HG03442 (cell line): ENCODE data around the gene ACOXL.
"Not testable (repeated sequence)": the region's sequence is repeated elsewhere in the genome, so short reads cannot be mapped to it uniquely, and the experiment has no call there.

Experiments used
- ATAC-seq: cut with Tn5 transposase; IDR thresholded peaks from one replicate; pipeline ENCODE4 v1.9.1; 2021; ENCODE audit warnings: mild to moderate bottlenecking, moderate library complexity; ENCODE audit not compliant: unreplicated experiment

ACOXL gene

DNA sequence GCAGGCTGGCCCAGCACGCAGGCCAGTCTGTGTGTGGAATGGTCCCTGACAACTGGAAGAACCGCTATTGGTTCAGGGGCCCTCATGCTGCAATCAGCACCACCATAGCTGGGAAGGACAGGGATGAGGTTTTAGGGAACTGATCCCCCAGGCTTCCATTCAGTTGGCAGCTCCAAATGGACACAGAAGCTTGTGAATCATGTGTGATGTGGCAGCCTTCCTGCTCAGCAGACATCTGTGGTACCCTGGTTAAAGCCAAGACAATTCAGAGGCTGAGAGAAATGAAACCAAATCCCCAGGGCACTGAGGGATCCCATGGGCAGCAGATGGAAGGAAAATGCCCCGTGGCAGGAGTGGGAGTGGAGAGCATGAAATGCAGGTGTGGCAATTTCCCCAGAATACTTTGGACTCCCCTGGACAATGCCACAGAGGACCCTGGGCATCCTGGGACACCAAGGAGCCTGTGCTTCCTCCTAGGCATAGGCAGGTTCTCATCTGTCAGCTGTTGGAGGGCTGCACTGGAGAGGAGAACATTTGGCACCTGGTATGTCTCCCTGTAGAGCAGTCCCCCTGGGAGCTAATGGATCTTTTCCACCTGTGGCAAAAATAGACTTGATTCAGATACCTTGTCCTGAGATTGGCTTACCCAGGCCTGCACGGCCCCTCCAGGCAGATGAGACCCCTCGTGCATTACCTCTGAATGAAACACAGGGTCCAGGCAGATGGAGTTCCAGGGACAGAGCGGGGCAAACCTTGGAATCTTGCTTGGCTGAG lies 226.2 kb downstream of the ACOXL start:
- no peak for ATAC-seq

DNA sequence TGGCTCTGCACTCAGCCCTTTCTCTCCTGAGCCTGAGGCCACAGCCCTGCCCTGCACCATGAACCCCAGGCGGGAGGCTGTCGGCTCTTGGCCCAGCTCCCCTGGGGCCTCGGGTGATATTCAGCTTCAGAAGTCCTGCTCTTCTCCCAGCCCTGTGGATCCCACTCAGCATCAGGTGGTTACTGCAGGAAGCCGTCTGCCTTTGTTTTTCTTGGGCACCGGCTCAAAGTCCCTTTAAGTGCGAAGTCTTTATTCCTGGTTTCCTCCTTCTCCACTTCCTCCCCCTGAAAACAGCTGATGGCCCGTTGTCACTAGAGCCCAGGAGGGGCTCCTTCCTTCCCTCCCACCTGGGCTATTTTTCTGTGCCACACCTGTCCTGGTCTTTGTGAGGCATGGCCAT lies 226.8 kb downstream of the ACOXL start:
- no peak for ATAC-seq

DNA sequence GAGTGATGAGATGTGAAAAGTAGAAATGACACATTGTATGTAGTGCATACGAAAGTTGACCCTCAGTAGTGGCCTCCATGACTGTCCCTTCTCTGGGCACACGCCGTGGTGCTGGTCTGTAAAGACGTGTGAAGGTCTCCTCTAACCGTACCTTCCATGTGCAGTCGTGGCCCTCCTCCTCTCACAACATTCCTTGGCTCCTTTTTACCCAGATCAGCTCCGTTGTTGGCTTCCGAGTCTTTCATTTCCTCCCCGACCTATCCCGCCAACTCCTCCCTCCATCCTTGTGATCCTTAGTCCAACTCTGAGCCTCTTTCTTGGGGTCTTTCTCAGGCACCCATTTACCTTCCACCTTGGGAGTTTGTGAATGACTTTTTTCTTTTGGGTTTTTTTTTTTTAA lies 227.9 kb downstream of the ACOXL start:
- ATAC-seq: no peak

DNA sequence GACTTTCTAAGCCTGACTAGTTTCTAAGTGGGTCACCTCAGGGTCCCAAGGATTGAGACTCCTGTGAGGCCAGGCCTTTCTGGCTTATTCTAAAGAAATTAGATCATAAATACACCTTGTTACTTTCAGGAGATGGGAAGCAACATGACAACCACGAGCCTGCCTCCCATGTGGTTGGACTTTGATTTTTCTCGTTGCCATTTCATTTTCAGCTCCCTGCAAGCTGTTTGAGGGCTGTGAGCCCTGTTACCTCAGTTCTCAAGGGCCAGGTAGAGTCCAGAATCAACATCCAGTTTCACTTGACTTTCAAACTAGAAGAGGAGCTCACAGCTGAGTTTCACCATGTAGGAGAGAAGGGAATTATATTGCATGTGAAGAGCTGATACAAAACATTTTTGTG lies 228.6 kb downstream of the ACOXL start:
- no peak for ATAC-seq

DNA sequence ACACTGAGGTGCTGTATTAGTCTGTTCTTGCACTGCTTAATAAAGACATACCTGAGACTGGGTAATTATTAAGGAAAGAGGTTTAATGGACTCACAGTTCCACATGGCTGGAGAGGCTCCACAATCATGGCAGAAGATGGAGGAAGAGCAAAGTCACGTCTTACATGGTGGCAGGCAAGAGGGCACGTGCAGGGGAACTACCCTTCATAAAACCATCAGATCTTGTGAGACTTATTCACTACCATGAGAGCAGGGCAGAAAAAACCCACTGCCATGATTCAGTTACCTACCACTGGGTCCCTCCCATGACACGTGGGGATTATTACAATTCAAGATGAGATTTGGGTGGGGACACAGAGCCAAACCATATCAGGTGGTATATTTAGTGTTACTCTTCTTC lies 229.3 kb downstream of the ACOXL start:
- not testable (repeated sequence) for ATAC-seq

DNA sequence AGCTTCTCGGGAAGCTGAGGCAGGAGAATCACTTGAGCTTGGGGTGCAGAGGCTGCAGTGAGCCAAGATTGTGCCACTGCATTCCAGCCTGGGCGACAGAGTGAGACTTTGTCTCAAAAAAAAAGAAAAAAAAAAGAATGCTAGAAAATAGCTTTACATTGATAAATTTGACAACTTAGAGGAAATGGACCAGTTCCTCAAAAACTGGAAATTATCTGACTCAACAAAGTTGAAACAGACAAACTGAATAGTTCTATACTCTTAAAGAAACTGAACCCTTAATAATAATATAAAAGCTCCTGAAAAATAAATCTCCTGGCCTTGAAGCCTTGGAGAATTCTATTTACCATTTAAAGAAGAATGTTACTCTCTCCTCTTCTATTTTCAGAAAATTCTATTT lies 237.3 kb downstream of the ACOXL start:
- ATAC-seq: no peak

DNA sequence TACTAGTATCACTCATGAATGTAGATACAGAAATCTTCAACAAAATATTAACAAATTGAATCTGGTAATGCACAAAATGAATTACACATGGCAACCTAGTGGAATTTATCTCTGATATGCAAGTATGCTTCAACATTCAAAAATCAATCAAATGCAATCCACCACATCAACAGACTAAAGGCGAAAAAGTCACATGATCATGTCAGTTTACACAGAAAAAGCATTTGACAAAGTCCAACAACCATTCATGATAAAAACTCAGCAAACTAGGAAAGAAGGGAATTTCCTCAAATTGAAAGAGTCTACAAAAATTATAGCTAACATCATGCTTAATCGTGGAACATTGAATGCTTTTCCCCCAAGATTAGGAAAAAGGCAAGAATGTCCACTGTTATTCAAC lies 237.8 kb downstream of the ACOXL start:
- ATAC-seq: no peak

DNA sequence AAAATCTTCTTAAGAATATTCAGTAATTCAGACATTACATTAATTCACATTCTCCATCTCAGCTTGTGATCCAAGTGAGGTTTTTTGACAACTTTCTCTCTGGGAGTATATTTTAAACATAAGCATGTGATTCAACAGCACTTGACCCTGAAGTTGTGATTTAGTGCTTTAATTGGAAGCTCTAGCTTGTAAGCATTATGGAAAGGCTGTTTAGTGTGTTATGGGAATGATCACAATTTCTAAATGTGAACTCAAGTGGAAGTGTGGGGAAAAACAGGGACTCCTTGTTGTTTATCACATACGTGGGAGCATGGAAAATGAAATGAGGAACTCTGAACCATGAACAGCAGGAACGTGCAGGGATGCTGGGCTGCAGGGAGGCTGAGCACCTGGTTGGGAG lies 239.4 kb downstream of the ACOXL start:
- no peak for ATAC-seq

DNA sequence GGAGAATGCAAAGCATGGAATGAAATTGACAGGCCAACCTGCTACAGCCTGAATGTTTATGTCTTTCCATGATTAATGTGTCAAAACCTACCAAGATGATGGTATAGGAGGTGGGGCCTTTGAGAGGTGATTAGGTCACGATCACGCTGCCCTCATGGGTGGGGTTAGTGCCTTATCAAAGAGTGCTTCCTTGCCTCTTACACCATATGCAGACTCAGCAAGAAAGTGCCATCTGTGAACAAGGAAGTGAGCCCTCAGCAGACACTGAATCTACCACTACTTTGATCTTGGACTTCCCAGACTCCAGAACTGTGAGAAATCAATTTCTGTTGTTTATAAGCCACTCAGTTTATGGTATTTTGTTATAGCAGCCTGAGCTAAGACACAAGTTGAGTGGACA lies 240.9 kb downstream of the ACOXL start:
- ATAC-seq: no peak

DNA sequence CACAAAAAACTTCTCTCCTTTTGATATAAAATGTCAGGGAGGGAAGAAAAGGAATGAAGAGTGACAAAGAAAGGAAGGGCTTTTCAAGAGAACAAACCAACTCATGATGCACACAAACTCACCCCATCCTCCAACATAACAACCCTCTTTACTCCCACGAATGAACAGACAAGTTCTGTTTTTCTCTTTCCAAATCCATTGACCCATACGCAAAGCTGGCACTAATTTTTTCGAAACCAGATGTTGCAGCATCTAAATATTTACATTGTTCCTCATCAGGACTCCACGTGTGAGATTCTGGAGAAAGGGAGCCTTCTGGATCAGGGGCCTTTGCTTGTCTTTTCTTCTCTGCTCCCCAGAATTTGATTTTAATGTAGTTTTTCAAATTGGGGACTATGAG lies 245.0 kb downstream of the ACOXL start:
- ATAC-seq: no peak

DNA sequence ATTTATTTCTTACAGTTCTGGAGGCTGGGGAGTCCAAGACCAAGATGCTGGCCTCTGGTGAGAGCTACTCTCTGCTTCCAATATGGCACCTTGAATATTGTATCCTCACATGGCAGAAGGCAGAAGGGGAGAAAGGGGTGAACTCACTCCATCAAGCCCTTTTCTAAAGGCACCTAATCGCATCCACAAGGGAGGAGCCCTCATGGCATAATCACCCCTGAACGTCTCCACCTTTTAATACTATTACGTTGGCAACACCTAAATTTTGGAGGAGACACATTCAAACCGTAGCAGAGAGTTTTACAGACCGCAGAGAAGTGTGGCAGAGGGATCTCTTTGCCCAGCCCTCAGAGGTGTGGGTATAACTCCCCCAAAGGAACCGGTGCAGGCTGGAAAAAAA lies 245.8 kb downstream of the ACOXL start:
- no peak for ATAC-seq

DNA sequence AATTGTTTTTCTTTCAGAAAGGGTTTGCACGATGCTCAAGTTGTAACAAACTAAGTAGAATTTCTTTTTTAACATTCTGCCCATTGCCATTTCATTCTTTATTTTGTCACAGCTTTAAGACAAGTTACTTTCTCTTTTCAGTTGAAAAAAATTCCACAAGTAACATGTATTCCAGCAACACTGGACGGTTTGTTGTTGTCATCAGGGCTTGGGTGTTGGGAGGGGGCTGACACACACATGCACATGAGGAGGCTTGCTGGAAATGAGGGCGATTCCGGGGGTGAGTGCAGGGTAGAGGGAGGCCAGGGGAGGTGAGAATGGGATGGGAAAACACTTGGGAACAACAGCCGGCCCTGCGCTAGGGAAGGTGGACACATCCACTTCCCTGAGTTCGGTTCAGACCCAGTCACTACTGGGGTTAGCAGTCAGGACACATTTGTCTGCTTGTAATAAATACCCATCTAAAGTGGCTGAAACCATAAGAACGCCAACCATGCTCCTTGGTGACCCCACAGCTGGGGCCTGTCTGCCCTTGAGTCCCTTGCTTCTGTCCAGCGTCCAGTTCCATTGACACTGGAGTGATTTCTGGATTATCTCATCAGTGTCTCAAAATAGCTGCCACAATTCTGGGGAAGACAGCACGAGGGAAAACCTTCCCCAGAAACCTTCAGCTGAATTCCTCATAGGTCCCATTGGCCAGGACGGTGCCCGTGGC lies 246.5 kb downstream of the ACOXL start:
- no peak for ATAC-seq

DNA sequence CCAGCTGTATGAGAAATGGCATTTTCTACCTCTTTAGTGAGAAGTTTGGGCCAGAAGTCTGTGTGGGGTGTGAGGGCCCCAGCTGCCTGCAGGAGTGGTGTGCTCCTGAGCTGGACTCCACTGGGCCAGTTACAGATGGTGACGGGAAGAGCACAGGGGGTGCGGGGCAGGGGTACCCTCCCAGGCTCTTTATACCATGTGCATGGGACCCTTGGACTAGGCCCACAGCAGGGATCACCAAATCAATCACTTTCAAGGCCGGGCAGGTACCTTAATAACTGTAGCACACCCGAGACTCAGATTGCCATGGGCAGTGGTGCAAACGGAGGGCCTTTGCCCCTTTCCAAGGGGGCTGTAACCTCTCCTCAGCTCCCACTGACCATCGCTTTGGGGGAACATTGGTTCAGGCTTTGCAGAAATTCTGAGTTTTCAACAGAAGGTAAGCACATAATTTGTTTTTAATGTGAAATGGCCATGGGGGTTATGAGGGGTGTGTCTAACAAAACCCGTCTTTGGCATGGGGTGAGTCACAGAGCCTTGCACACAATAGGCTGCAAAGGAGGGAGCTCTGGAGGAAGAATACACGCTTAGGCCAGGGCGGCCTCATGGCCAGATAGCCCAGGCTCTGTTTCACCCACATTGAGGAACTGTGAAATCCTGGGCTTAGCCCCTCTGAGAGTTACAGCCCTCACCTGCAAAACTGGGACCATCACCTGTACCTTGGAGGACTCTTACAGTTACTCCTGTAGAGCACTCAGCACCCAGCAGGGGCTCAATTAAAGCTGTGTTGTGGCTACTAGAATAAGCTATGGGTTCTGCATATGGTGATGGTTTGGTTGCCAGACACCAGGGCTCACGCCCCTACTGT lies 247.3 kb downstream of the ACOXL start:
- ATAC-seq: no peak

DNA sequence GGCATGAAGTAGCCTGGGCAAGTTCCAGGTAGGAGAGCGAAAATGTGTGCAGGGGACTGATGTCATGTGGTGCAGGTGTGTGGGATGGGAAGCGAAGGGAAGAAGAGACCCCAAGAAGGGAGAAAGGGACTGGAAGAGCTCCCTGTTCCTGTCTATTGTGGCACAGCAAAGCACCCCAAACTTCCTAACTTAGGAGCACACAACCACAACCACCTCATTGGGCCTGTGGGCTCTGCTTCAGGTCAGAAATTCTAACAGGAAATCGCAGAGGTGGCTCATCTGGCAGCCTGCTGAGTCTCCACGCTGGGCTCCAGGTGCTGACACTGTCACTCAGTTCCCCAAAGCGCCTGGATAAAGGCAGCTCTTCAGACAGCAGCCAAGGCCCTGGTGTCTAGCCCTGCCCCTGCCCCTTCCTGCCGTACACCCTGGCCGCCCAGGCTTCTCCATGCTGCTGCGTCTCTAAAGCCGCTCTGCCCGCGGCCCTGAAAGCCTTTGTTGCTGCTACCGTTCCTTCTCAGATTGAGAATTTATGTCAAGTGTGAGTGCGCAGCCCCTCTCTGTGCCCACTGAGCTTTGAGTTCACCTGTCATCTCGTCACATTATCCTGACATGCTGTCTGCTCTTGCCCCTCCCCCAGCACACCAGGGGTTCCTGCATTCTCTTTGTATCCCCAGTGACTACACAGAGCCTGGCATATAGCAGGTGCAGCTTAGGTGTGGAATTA lies 248.1 kb downstream of the ACOXL start:
- ATAC-seq: no peak

DNA sequence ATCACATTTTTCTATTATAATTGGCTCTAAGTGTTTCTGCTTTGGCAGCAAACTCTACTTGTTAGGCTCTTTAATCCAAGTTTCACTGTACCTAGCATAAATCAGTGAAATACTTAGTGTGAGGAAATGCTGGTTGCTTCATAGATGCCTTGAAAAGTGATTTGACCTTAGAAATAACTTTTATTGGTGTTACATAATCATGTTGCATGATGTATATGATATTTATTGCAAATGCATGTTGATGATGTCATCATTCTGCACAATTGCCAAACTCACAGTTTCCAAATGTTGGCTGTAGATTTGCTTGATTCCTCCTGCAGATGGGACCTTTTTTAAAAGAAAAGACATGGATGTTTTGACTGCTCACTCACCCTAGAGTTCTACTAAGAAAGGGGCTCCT lies 250.8 kb downstream of the ACOXL start:
- ATAC-seq: no peak

DNA sequence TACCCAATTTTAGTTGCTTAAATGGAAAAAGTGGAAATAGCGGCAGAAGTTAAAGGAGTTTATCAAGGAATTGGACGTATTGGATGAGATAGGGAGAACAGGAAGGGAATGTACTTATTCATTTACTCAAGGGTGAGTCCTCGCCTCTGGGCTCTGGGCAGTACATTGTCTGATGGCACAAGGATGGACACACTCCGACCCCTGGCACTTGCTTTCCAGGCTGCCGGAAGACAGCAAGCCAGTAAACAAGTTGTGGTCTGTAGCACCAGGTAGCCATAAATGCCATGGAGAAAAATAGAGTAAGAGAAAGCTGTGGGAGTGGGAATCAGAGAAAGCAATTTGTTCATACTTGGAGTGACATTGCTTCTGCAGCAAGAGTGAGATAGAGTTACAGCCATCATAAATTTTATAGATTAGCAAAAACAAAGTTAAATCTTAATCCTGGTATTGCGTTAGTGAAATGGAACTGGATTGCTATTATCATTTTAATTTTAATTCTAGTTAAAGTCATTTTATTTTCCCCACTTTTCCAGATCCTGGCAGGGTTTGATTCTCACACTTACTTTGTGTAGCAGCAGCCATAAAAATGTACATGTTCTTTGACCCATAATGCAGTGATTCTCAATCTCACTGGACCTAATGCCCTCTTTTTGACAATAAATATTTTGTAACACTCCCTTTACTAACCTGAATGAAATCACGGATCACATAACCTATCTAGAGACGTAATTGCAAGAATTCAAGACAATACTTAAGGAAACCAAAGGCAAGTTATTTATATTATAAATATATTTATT lies 252.5 kb downstream of the ACOXL start:
- no peak for ATAC-seq

DNA sequence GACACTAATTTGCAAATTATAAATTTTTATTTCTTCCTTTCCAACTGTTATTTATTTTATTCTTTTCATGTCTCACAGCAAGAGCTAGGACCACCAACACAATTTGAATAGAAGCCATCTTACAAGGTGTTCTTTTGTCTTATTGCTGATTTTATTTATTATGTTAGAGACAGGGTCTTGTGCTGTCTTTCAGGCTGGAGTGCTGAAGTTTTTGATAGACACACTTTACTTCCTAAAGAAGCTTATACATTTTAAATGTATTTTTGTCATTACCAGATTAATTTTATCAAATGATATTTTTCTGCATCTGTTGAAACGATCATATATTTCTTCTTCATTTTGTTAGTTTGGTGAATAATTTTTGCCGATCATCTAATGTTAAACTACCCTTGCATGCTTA lies 258.1 kb downstream of the ACOXL start:
- no peak for ATAC-seq

DNA sequence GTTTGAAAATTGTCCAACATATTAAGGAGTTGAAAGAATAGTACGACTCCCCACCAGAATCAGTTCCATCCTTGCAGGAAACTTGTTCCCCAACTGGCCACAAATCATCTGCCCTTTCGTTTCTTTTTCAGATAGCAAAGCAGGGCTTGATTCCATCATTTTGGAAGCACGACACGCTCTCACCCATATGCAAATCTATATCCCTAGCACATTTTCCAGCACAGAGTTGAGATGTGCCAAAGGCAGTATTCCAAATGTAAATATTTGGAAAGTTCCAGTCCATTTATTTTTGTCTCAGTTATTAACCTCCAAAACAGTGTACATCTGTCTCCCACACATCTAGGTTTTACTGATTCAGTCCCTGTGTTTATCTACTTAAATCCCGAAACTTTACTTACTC lies 259.5 kb downstream of the ACOXL start:
- ATAC-seq: no peak

DNA sequence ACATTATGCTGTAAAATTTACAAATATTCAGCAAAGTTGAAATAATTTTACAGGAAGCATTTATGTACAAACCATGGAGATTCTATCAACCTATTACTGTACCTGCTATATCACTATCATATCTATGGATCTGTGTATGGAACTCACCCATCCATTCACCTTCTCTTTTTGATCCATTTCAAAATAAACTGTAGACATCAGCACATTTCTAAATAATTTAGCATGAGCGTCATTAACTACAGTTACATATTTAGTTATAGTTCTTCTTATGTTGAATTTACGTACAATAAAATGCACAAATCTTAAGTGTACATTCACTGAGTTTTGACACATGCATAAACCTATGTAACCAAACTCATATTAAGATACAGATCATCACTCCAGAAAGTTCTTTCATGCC lies 260.5 kb downstream of the ACOXL start:
- no peak for ATAC-seq

DNA sequence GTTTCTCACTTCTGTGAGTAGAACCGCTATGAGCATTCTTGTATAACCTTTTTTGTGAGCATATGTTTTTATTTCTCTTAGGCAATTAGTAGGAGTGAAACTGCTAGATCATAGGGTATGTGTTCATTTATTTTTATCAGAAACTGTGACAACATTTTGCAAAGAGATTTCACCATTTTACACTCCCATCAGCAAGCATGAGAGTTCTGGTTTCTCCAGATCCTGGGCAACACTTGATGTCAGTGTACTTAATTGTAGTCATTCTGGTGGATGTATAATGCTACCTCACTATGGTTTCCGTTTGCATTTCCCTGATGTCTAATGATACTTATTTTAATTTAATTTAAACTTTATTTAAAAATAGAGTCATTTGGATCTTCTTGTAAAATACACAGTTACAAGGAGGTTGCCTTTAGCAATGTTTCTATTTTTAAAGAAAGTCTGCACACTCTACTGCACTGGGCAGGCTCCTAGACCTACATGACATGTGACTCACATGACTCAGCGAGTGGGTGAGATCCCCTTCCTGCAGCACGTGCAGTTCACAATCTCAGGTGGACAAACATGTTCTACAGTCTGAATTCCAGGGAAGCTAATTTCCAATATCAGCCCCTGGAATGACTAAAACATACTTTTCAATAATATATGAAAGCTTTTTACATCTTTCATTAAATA lies 261.3 kb downstream of the ACOXL start:
- no peak for ATAC-seq
